Measurements from ENCODE around the gene FOXP1.

Gene FOXP1

GRCh38 chr3:71225951-71226564 lies 357.5 kb downstream of the FOXP1 start:
- no peak for DNase-seq

DNA sequence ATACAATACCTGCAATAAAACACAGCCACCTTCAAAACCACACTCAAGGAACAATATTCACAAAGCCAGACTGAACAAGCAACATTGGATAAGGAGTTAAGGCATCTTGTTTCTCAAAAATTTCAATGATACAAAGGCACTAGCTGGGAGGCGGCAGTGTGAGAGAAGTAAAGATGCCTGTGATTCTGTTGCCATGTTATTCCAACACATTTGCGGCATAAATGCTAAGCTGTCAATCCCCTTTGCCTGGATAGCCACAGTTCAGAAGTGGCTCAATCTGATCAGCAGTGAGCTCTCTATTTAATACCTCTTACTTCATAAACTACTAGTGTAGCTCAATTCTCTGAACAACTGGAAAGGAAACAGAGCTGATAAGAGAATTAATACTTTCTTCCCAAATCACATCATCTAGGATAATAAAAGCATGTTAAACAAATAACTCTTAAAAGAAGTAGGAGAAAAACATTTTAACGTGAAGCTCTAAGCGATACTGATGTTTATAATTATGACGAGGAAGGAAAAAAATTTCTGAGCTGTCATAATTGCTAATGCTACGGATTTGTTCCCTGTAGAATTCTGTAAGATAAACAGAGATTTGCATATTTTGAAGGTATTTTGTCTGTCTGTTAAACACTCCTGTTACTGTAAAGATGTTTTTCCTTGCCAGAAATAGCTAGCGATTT lies 358.4 kb downstream of the FOXP1 start:
- DNase-seq: no peak

DNA sequence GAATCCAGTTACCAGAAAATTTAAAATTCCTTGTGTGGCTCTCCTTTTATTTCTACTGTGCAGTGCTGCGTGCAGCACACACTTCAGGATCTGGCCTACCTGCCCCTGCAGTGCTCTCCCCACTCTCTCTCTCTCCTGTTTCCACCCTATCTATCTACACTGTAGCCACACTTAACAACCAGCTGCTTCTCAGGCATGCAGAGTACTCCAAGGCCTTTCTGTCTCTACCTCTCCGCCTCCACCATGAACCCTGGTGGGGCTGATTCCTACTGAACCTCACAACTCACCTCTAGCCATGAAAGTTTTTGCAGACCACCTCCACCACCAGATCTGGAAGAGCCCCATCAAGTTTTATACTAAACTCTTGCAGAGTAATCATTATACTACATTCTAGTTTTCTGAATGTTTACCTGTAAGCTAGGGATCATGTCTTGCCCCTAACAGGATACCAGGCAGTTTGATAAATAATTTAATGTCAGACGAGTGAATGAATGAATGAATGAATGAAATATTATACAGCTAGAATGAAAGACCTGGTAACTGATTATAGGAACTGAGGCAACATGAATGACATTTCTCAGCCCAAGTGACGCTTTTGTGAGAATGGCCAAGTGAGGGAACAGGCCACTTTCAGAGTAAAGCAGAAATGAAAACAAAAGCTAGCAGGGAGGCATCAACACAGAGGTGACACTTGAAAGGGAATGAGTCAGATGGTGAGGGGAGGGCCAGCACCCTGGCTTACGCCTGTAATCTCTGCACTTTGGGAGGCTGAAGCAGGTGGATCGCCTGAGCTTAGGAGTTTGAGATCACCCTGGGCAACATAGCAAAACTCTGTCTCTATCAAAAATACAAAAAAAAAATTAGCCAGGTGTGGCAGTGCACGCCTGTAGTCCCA lies 363.5 kb downstream of the FOXP1 start:
- peak; percentile 85 for DNase-seq

- peak; percentile 37 for DNase-seq
Measured at GRCh38 chr3:71218508-71218907, 365.0 kb downstream of the FOXP1 start.

- peak; percentile 85 for DNase-seq
Measured at GRCh38 chr3:71217640-71218222, 365.8 kb downstream of the FOXP1 start.

GRCh38 chr3:71215351-71215750 lies 368.2 kb downstream of the FOXP1 start:
- DNase-seq: no peak

- DNase-seq: no peak
Measured at GRCh38 chr3:71214797-71215196, 368.7 kb downstream of the FOXP1 start.

DNA sequence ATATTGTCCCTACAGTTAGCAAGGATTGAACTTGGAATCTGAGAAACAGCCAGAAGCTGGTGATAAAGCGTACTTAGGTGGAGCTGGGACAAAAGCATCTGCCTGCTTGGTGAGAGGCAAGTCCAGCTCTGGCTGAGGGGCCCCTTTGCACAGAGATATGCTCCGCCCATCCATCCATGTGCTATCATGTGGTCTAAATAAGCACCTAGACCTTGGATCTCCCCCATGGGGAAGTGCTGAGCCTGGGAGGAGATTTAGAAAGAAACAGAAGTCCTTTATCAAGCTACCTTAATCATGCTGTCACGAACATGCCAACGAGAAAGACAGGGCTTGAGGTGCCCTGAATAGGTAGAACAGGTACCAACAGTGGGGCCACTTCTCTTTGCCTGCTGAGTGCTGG lies 369.5 kb downstream of the FOXP1 start:
- no peak for DNase-seq

GRCh38 chr3:71211083-71211482 lies 372.4 kb downstream of the FOXP1 start:
- DNase-seq: no peak

GRCh38 chr3:71210257-71211007 lies 373.1 kb downstream of the FOXP1 start:
- DNase-seq: peak; percentile 50

DNA sequence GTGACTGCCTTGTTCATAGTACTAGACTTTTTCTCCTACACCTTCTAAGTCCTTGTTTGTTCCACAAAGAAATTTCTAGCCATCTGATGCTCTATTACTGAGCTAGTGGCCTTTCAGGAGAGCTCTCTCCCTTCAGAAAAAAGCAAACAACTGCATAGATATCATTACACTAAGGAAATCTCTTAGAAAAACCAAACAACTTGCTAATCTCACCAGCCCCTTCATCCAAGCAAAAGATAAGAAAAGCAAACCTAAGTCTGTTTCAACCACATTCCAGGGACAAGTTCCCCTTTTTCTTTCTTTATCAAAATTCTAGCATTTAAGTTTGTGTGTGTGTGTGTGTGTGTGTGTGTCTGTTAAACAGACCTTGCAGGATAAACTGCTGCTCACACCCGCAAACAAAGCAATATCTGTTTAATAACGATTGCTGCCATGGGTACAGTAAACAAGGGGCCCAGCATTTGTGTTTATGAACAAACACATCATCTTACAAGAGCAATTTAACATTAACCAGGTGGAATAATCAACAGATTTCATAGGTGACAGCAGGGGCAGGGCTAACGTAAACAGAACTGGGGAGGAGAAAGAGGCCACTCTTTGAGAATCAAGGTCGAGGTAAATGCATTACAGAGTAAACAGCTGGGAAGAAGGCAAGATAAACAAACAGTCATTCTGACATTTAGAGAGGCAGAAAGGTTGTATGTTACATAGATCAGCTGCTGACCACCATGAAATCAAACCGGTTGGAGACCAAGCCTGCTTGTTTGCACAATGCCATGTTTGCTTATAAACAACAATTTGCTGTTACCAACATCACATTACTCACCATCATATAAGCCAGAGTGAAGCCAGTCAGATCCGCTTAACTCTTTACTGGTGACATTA lies 375.1 kb downstream of the FOXP1 start:
- peak; percentile 97 for DNase-seq

- DNase-seq: peak; percentile 45
Measured at GRCh38 chr3:71207632-71208031, 375.9 kb downstream of the FOXP1 start.

DNA sequence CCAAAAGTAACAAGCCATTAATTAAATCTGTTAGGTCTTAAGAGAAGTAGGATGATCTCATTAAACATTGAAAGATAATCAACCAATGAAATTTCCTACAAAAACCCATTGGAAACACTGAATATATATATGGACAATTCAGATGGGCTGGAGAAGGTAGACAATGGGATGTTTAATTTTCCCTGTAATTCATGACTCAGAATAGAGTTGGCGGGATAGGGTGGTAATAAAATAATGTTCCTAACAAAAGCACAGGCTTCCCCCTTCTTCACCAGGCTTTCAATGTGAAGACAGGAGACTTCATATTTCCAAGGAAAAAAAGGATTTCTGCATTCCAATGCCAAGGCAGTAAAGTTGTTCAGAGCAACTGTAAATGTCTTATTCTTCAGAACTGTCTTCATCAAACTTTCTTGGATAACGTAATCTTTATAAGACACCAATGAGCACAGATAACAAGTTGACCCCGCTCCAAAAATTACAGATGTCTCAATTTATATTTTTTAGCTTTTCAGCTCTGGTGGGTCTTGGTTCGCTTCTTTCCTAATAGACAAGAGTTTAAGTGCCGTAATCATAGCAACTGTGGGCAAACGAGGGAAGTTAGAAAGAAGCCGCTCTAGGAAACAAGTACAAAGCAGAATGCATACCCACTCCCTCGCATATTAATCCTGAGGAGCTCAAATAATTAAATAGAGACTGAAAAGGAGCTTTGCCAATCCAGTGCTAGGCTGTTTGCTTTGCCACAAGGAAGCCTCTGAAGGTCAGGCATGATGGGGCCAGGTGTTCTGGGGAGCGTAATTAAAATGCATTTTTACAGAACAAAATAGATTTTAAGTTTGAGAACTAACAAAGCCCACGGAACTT lies 377.0 kb downstream of the FOXP1 start:
- DNase-seq: peak; percentile 38

GRCh38 chr3:71203727-71204488 lies 379.6 kb downstream of the FOXP1 start:
- no peak for DNase-seq

GRCh38 chr3:71202848-71203533 lies 380.5 kb downstream of the FOXP1 start:
- no peak for DNase-seq

- DNase-seq: no peak
Measured at GRCh38 chr3:71201939-71202338, 381.6 kb downstream of the FOXP1 start.

- DNase-seq: no peak
Measured at GRCh38 chr3:71197841-71198565, 385.5 kb downstream of the FOXP1 start.

DNA sequence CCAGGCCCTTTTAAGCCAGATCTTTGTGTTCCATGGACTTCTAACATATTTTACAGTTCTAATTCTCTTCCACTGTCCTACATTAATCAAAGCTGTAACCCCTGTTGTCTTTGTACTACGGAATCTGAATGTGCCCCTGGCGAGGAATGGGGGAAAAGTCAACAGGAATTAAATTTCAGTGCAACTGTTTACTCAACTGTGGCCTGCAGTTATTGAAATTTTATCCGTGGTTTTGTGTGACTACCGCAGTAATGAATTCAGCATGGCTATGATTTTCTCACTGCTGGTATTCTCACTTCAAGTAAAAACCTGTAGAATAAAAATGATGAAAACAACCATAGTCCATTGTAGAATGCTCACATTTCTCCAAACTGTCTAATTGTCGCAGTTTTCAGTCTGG lies 388.0 kb downstream of the FOXP1 start:
- DNase-seq: peak; percentile 2

Measured in DMS53 (cell line).